Measurements from ENCODE around the gene CYTH3.

GRCh38 chr7:6208573-6209328 is 63.7 kb downstream of the CYTH3 start:
- TF ChIP-seq CTCF (IDR thresholded peaks at IDR 0.05; ENCODE audit: insufficient read depth, low read length) = no peak
- no peak for TF ChIP-seq REST (IDR thresholded peaks at IDR 0.05; ENCODE audit: insufficient replicate concordance, low read depth)
- no peak for TF ChIP-seq POLR2AphosphoS5 (IDR thresholded peaks at IDR 0.05; ENCODE audit: low read depth)

Data from HL-60 (cell line).